CD4-positive, alpha-beta T cell (primary cell): ENCODE measurements around the gene DNAJC4. TPM values are rescaled to one million over a fixed set of nuclear protein-coding genes. Genes with fewer than 3 reads are reported as not detected.

Source experiments
- ATAC-seq: fragments of 200-7000 bp; cut with Tn5 transposase; one replicate; pipeline ENCODE4 v1.10.0; 2022; ENCODE audit warnings: mild to moderate bottlenecking; ENCODE audit not compliant: poor library complexity
- CTCF ChIA-PET: fragments of 350-600 bp; sonication (Branson Sonifier 250); formaldehyde crosslinking; loops from one replicate; lab custom pipeline; 2021; ENCODE audit warnings: antibody characterized with exemption, inconsistent platforms; lab: Charles Lee
- POLR2A ChIA-PET: fragments of 350-600 bp; sonication (Branson Sonifier 250); formaldehyde crosslinking; loops from one replicate; lab custom pipeline; 2021; ENCODE audit warnings: antibody characterized with exemption, inconsistent platforms; lab: Charles Lee
- DNase-seq, 14 experiments: peaks; one replicate each; pipeline ENCODE4 v3.0.0-alpha.2; 2013 to 2020; ENCODE audit warnings: mixed read lengths in 2 of 14
- H3K27ac ChIP-seq, 2 donors: one replicate each; pipeline versions ENCODE4 v1.5.1 to v1.7.0; 2013; ENCODE audit warnings: low read length in 2 of 2, low read depth in 1 of 2, mild to moderate bottlenecking in 1 of 2
- H3K27me3 ChIP-seq, 2 experiments: 1 replicate in 1 of 2; 2 replicates in 1 of 2; pipeline versions ENCODE4 v1.6.1 to v1.7.0; 2013; ENCODE audit warnings: low read length in 2 of 2, control low read depth in 1 of 2, mild to moderate bottlenecking in 1 of 2, moderate library complexity in 1 of 2; ENCODE audit not compliant: insufficient read depth in 2 of 2, control insufficient read depth in 1 of 2
- H3K36me3 ChIP-seq: one replicate; pipeline ENCODE4 v1.6.1; 2013; ENCODE audit warnings: low read length, control low read depth; ENCODE audit not compliant: insufficient read depth
- H3K4me1 ChIP-seq: one replicate; pipeline ENCODE4 v1.6.1; 2013; ENCODE audit warnings: low read length, control low read depth; ENCODE audit not compliant: insufficient read depth
- H3K4me3 ChIP-seq: one replicate; pipeline ENCODE4 v1.5.1; 2013; ENCODE audit warnings: mild to moderate bottlenecking, low read length, moderate library complexity
- H3K9me3 ChIP-seq, 2 experiments: 1 replicate in 1 of 2; 2 replicates in 1 of 2; pipeline versions ENCODE4 v1.6.1 to v1.7.0; 2013; ENCODE audit warnings: low read length in 2 of 2, mild to moderate bottlenecking in 2 of 2, control low read depth in 1 of 2, moderate library complexity in 1 of 2; ENCODE audit not compliant: control insufficient read depth in 1 of 2, insufficient read depth in 1 of 2
- H3K27ac Mint-ChIP-seq: one replicate; pipeline ENCODE4 v1.8.0; 2020; ENCODE audit warnings: mixed read lengths
- H3K27me3 Mint-ChIP-seq: one replicate; pipeline ENCODE4 v1.8.0; 2021; ENCODE audit warnings: mixed read lengths
- H3K36me3 Mint-ChIP-seq: one replicate; pipeline ENCODE4 v1.8.0; 2021; ENCODE audit warnings: low read depth, mixed read lengths
- H3K4me1 Mint-ChIP-seq: one replicate; pipeline ENCODE4 v1.8.0; 2021; ENCODE audit warnings: low read depth, mixed read lengths
- H3K4me3 Mint-ChIP-seq: one replicate; pipeline ENCODE4 v1.8.0; 2020; ENCODE audit warnings: mild to moderate bottlenecking, mixed read lengths
- H3K9me3 Mint-ChIP-seq: one replicate; pipeline ENCODE4 v1.8.0; 2020; ENCODE audit warnings: mixed read lengths
- CTCF ChIP-seq: fragments of 200-600 bp; IDR thresholded peaks from one replicate; pipeline ENCODE4 v1.8.0; 2022; ENCODE audit warnings: antibody characterized with exemption, mild to moderate bottlenecking
- intact Hi-C, 2 experiments: fragments of 100-400 bp; cut with DNase I in 1 of 2; cut with micrococcal nuclease in 1 of 2; formaldehyde crosslinking; loops; one replicate each; pipeline versions ENCODE4 v1.15.1 to v1.9.0; 2023 to 2025; cut with DNase I, micrococcal nuclease
- total RNA-seq, 174 experiments: library from RNA in 2 of 174; stranded (reverse) in 2 of 174; gene quantifications; one replicate each; pipeline ENCODE4 v1.2.3 and lab custom pipeline; 2021 to 2026

Gene DNAJC4
- total RNA-seq, 2 experiments from 2014 or later: 35.9 to 37.9 TPM

- intact Hi-C loops: loop anchor here in 1 of 2 experiments (5.0 to 10.0 kb wide), 2 partner anchors 66 to 402 kb away; partner anchors contain the start of gene STIP1
- Mint-ChIP-seq H3K4me3 (peak overlapping the region; percentile 45), H3K4me1 (peaks cover 15% of the 10 kb centered on the region), H3K27me3 (no peaks in the 10 kb centered on the region), H3K9me3 (no peaks in the 10 kb centered on the region), H3K36me3 (peaks cover 6% of the 10 kb centered on the region), H3K27ac (no peak overlapping the region)
- Histone ChIP-seq H3K9me3 (no peaks in the 10 kb centered on the region), H3K36me3 (peaks cover 4% of the 10 kb centered on the region), H3K4me3 (no peak overlapping the region), H3K27me3 (no peaks in the 10 kb centered on the region), H3K4me1 (peaks cover 31% of the 10 kb centered on the region), H3K27ac (no peak overlapping the region)
- ChIA-PET POLR2A (no interaction called here), CTCF (interaction anchor here (4.7 kb wide), 1 partner anchor 48 kb away, joined by 56 read pairs; the partner anchor contains the start of gene FERMT3)
- no peak for TF ChIP-seq CTCF
- no peak for ATAC-seq
- DNase-seq: no peak
Measured at GRCh38 chr11:64253043-64253442, 22.7 kb downstream of the DNAJC4 start.

GRCh38 chr11:64253481-64253880, 23.1 kb downstream of the DNAJC4 start:
- ChIA-PET POLR2A (no interaction called here), CTCF (interaction anchor here (0.6 kb wide), 1 partner anchor 51 kb away, joined by 3 read pairs; no protein-coding TSS in a partner anchor)
- no peaks in the 10 kb centered on the region for H3K27me3 ChIP-seq
- intact Hi-C loops: loop anchor here in 1 of 2 experiments (5.0 to 10.0 kb wide), 2 partner anchors 66 to 401 kb away; partner anchors contain the start of gene STIP1
- Mint-ChIP-seq H3K36me3 (peaks cover 7% of the 10 kb centered on the region), H3K4me3 (peak overlapping the region; percentile 45), H3K27ac (no peak overlapping the region), H3K4me1 (peaks cover 12% of the 10 kb centered on the region), H3K9me3 (no peaks in the 10 kb centered on the region), H3K27me3 (no peaks in the 10 kb centered on the region)
- no peaks in the 10 kb centered on the region for H3K9me3 ChIP-seq
- H3K27ac ChIP-seq: no peak overlapping the region
- H3K36me3 ChIP-seq: peaks cover 7% of the 10 kb centered on the region
- no peak overlapping the region for H3K4me3 ChIP-seq
- DNase-seq (no peak), ATAC-seq (no peak)
- TF ChIP-seq CTCF: no peak
- peaks cover 31% of the 10 kb centered on the region for H3K4me1 ChIP-seq

- Mint-ChIP-seq H3K4me3 (no peak overlapping the region), H3K4me1 (peaks cover 12% of the 10 kb centered on the region), H3K27me3 (no peaks in the 10 kb centered on the region), H3K9me3 (no peaks in the 10 kb centered on the region), H3K27ac (no peak overlapping the region), H3K36me3 (peaks cover 8% of the 10 kb centered on the region)
- CTCF ChIA-PET: interaction anchor here (0.6 to 0.9 kb wide), 2 partner anchors 17 to 50 kb away, joined by 3 read pairs; no protein-coding TSS in a partner anchor
- no peak overlapping the region for H3K27ac ChIP-seq
- H3K9me3 ChIP-seq: no peaks in the 10 kb centered on the region
- no peak for TF ChIP-seq CTCF
- H3K4me3 ChIP-seq: no peak overlapping the region
- POLR2A ChIA-PET: no interaction called here
- no peak for DNase-seq
- ATAC-seq: no peak
- H3K4me1 ChIP-seq: peaks cover 33% of the 10 kb centered on the region
- intact Hi-C loops: loop anchor here in 1 of 2 experiments (5.0 to 10.0 kb wide), 2 partner anchors 67 to 400 kb away; partner anchors contain the start of gene STIP1
- no peaks in the 10 kb centered on the region for H3K27me3 ChIP-seq
- peaks cover 16% of the 10 kb centered on the region for H3K36me3 ChIP-seq
Measured at GRCh38 chr11:64254326-64254725, 24.0 kb downstream of the DNAJC4 start.
